ENCODE measurements around the gene TBL1X.

- no peak for TF ChIP-seq UBTF (CRISPR knock-in tag; IDR thresholded peaks at IDR 0.05)
- TF ChIP-seq NCOR1 (IDR thresholded peaks at IDR 0.05; ENCODE audit: borderline replicate concordance, low read length), result no peak
- TF ChIP-seq, protein P1, sequence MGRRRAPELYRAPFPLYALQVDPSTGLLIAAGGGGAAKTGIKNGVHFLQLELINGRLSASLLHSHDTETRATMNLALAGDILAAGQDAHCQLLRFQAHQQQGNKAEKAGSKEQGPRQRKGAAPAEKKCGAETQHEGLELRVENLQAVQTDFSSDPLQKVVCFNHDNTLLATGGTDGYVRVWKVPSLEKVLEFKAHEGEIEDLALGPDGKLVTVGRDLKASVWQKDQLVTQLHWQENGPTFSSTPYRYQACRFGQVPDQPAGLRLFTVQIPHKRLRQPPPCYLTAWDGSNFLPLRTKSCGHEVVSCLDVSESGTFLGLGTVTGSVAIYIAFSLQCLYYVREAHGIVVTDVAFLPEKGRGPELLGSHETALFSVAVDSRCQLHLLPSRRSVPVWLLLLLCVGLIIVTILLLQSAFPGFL (CRISPR knock-in tag; IDR thresholded peaks at IDR 0.05), result no peak
- no peak for TF ChIP-seq POGZ (CRISPR knock-in tag; IDR thresholded peaks at IDR 0.05)
- TF ChIP-seq ZFP36L1 (CRISPR knock-in tag; IDR thresholded peaks at IDR 0.05), result no peak
Observed at GRCh38 chrX:9619133-9619532, 154.3 kb downstream of the TBL1X start.
